ENCODE data around the gene TSPEAR.

DNA sequence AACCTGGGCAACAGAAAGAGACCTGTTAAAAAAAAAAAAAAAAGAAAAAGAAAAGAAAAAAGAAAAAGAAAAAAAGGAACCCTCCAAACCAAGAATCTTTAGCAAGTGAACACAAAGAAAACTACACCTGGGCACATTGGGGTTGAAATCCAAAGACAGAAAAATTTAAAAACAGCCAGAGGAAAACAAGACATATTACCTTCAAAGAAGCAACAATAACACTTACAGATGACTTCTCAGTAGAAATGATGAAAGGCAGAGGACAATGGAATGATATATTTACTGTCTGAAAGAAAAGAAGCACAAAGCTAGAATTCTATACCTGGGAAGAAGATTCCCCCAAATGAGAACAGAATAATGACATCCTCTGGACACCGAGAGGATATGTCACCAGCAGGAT, 168.7 kb downstream of the TSPEAR start:
- TF ChIP-seq, protein P1, sequence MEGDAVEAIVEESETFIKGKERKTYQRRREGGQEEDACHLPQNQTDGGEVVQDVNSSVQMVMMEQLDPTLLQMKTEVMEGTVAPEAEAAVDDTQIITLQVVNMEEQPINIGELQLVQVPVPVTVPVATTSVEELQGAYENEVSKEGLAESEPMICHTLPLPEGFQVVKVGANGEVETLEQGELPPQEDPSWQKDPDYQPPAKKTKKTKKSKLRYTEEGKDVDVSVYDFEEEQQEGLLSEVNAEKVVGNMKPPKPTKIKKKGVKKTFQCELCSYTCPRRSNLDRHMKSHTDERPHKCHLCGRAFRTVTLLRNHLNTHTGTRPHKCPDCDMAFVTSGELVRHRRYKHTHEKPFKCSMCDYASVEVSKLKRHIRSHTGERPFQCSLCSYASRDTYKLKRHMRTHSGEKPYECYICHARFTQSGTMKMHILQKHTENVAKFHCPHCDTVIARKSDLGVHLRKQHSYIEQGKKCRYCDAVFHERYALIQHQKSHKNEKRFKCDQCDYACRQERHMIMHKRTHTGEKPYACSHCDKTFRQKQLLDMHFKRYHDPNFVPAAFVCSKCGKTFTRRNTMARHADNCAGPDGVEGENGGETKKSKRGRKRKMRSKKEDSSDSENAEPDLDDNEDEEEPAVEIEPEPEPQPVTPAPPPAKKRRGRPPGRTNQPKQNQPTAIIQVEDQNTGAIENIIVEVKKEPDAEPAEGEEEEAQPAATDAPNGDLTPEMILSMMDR (IDR thresholded peaks at IDR 0.05) = no peak
- no peak for TF ChIP-seq POLR2A (IDR thresholded peaks at IDR 0.05)

Data from prostate gland (tissue), 2 donors.